Activated T-cell treated with anti-CD3 and anti-CD28 coated beads for 1 hour (primary cell): Measurements from ENCODE around the gene GLS.
"Not testable (repeated sequence)": the region's sequence is repeated elsewhere in the genome, so short reads cannot be mapped to it uniquely, and the experiment has no call there.

ENCODE experiments used
- DNase-seq: peaks from one replicate; pipeline ENCODE4 v3.0.0-alpha.2; 2020; ENCODE audit warnings: low read depth

GLS gene

DNA sequence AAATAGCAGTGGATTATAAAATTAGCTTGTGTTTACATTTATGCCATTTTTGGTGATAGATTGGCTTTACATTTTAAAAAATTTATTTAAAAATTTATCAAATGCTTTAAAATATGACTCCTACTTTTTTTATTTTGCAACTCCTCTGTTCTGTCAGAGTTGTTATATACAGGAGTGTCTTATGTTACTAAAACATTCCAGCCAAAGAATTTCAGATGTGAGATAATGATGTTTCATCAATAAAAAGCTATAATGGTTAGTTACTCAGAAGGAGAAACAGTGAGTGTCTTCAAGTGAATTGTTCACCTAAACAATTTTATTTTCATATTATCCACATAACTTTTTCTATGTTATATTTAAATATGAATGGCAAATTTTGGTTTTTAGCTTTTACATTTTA, 52.7 kb downstream of the GLS start:
- no peak for DNase-seq

DNA sequence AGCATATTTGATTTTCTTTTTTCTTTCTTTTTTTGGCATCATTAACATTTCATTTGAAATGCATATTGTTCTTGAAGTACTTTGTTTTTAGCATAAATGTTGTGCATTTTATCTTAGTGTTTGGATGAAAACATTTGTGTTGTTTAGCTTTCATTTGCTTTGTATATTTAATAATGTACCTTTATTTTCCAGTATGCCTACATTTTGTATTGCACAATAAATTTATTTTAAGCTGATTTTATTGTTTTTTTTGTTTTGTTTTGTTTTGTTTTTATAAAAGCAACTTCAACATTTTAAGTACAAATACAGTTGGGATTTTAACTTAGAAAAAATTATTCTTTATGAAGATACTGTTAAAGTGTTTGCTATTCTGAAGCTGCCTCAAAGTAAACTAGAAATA, 54.4 kb downstream of the GLS start:
- DNase-seq: no peak

DNA sequence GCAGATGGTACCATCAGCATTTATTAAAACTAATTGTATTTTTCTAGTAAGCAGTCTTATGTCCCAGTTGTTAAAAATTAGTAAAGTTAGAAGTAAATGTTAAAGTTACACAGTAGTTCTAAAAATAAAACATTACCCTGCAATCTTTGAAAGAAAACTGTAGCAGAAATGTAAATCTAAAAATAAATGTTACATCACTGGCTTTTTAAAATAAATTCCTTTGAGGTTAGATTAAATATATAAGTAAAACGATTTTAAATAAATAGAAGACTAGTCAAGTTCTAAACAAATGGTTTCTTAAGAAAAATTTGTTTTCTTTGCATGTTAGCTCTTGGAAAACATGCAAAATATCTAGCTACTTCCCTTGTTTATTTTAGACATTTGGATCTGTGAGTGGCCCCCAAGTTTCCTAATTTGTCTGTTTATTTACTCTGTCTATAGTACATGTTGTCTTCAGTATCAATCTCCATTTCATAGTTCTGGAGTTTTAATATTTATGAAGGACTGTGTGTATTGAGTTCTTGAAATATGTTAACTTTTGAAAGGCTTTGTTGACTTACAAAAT, 58.2 kb downstream of the GLS start:
- no peak for DNase-seq

DNA sequence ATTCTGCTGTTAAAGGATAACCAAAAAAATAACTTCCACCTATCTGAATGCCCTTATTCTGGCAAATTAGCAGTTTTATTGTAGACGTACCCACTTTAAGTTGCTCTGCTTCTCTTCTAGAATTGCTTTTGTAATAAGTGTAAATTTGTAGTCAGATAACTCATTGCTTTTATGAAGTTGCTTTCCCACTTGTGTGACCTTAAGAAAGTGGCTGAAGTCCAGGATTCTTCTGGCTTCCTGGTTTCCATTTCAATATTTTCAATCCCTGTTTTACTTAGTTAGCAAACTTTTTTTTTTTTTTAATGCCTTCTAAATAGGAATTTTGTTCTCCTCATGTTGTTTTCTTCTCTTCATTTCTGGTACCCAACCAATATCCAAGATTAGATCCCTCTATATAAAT, 59.8 kb downstream of the GLS start:
- DNase-seq: no peak

DNA sequence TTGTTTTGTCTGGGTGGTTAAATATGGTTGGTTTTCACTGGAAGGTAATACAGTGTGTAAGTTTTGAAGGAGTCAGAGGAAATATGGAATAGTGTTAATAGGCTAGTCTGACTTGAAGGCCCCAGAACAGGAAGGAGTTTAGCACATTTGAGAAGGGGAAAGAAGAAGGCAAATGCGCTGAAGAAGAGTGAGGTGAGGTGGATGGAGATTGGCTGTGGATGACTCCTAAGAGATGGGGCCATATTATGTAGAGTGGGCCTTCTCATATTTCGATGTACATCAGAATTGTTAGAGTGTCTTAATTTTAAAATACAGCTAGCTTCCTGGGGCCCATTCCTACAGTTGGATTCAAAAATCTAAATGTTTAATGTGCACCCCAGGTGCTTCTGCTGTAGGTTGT, 61.0 kb downstream of the GLS start:
- no peak for DNase-seq

DNA sequence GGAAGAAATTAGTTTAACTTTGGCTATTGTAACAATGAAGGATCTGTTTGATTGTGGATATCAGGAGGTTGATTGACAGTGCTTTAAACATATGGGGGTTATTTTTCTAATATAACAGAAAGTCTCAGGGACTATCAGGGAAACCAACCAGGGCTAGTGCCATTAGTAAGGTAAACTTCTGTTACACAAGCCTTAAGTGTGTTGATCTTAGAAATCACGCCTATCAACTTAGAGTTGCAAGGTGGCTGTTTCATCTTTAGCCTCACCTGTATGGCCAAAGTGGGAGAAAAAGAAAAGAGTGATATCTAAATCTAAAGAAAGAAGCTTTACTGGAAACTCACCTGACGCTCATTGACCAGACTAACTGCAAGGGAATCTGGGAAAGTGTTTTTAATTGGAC, 62.1 kb downstream of the GLS start:
- no peak for DNase-seq

DNA sequence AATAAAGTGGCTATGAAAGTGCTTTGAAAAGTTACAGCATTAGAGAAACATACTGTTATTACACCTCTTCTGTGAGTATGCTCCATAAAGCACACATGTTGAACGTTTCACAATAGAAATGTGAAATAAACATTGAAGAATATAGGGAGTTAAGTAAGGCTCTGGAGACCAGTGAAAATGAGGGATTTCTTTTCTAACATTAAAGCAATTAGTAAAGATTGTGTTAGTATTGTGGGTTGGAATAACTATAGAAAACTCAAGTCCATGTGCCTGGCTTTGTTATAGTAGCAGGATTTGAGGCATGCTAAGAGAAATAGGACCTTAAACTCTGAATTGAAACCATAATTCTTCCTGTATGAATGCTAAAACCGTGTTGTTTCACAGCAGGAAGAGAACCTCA, 63.1 kb downstream of the GLS start:
- DNase-seq: no peak

DNA sequence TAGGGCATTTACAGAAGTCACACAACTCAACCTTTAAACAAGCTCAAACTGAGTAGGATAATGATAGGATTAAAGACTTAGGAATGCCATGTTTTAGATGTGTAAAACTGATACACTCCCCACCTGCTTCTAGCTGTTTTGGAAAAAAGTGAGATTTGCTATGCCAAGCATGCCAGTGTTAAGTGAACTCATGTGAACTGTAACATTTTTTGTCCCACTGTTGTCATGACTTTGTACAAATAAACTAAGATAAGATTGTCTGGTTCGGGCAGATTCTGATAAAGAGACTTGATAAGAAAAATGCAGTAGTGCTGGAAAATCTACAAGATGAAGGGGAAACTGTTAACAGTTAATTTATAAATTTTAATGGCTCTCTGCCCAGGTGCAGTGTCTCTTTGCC, 66.5 kb downstream of the GLS start:
- DNase-seq: no peak

DNA sequence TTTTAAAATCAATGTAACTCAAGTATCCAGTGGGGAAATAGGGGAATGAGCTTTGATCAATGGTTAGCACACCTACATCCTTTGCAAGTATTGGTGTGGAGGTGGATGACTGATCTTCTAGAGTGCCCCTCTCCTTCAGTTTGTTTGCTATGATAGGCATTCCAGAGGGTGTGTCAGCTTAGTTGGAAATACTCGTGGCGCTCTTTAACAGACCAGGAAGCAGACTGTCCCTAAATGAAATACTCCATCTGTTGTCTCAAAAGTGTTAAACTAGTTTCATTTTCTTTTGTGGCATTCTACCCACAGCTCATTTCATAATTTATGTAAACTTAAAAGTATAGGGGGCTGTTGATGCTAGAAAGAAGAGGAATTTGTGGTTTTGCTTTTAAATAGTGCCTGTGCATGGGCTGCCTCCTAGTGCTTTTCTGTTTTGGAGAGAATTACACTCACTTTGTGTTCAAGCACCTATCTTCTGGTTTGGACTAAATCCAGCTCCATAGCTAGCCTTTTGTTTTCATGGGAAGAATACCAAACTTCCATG, 67.2 kb downstream of the GLS start:
- DNase-seq: no peak

DNA sequence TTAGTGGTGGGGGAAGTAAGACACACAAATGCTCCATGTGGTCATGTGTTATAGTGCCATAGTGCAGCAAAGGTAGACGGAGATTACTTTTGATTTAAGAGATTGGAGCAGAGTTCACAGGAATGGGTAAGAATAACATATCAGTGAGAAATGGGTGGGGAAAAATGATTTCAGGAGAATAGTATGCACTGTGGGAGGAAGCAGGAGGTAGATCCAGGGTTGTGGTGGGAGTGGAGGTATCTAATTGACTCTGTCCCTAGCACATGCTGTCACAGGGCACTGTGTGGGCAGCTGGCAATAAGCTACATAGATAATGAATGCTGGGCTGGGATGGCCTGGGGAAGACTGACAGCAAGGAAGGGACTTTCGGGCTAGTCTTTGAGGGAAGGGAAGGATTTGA, 68.0 kb downstream of the GLS start:
- no peak for DNase-seq

DNA sequence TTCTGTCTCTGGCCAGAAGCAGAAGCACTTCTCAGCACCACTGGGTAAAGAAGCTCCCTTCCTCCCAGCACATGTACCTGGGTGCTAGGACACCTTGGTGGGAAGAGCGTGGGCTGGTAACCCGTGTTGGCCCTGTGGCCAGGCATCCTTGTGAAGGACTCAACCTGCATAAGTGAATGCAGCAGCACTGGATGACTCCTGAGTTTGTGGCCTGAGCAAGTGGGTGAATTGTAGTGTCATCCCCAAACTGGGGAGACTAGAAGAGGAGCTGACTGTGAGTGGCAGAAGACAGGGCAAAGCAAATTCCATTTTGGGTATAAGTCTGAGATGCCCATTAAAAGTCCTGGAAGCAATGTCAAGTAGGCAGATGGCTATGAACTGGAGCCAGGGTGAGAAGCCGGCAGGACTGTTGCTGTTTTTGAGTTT, 70.0 kb downstream of the GLS start:
- DNase-seq: no peak

DNA sequence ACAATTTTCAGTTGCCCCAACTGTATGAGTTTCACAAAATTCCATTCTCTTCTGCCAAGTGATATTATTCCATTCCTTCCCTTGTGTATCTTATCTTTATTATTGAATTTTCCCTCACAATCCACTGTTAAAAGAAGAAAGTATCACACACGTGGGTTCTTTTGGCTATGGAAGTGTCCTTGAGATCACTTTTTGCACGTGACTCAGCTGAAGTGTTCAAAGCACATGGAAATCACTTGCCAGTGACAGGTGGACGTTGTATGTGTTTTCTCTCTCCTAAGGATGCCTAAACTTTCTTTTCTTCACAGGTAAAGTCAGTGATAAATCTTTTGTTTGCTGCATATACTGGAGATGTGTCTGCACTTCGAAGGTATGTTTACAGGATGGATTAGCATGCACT, 72.6 kb downstream of the GLS start:
- no peak for DNase-seq

DNA sequence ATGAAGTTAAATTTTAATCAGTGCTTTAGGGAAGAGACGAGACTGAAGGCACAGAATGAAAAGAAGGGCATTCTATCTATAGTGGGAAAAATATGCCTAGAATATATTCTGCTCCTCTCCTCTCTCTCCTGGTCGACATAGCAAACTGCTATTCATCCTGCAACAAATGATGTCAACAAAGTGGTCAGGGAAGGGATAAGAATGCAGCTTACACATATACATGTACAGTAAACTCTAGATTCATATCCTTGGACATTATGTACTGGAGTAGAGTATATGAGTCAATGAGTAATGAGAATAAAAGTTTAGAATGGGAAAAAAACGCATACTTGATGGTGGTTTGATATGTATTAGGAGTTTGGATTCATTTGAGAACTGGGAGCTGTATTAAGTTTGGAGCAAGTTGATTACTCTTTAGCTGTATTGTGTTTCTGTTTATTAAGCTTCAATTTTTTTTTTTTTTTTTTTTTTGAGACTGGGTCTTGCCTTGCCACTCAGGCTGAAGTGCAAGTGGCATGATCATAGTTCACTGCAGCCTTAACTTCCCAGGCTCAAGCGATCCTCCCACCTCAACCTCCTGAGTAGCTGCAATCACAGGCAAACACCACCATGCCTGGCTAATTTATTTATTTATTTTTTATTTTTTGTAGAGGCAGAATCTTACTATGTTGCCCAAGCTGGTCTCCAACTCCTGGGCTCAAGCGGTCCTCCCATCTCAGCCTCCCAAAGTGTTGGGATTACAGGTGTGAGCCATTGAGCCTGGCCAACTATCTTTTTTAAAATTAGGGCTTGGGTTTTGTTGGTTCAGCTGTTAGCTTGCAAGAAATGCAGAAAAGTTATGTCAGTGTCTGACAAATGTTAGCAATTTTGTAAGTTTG, 79.5 kb downstream of the GLS start:
- no peak for DNase-seq

DNA sequence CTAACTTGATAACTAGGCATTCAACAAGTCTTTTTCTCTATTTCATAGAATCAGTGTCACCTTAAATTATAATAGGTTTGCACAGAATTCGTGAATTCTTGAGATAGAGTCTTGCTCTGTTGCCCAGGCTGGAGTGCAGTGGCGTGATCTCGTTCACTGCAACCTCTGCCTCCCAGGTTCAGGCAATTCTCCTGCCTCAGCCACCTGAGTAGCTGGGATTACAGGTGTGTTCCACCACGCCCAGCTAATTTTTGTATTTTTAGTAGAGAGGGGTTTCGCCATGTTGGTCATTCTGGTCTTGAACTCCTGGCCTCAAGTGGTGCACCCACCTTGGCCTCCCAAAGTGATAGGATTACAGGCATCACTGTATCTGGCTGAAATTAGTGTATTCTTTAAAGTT, 80.5 kb downstream of the GLS start:
- not testable (repeated sequence) for DNase-seq

DNA sequence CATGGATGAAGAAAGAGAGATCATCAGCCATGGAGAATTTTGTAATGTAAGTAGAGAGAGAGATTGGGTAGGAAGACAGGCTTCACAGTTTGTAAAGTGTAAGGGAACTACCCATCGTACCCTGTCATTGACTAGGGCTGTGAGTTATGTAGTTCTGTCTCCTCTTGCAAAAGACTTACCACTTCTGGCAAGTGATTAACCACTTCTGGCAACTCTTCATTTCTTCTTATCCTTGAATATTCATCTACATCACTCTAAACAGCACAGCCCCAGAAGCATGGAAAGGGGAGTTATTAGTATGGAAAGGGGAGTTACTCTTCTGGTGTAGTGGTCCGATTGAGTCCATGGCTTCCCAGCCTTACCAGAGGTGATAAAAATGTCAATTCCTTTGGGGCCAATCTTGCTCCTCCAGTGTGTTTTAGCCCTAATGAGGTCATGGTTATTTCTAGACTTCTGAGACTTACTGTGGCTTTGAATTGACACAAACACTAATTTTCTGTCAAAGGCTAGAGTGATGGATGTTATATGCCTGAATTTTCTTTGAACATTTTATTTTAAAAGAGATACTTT, 81.4 kb downstream of the GLS start:
- DNase-seq: no peak

DNA sequence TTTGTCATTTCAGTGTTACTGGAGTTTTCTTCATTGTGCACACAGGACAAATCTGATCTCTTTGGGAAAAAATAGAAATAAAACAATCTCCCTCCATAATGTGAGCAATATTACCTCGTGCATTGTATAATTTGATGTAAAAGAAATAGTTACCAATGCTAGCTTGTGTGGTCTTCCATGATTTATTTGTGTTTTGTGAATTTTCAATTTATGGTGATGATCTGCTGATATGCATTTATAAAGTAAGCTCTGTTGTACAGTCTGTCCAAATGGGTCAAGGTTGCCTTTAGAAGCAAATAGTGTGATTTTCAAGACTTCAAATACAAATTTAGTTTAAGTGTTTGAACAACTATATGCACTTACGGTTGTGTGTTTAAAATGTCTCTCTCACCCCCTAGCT, 82.5 kb downstream of the GLS start:
- no peak for DNase-seq

DNA sequence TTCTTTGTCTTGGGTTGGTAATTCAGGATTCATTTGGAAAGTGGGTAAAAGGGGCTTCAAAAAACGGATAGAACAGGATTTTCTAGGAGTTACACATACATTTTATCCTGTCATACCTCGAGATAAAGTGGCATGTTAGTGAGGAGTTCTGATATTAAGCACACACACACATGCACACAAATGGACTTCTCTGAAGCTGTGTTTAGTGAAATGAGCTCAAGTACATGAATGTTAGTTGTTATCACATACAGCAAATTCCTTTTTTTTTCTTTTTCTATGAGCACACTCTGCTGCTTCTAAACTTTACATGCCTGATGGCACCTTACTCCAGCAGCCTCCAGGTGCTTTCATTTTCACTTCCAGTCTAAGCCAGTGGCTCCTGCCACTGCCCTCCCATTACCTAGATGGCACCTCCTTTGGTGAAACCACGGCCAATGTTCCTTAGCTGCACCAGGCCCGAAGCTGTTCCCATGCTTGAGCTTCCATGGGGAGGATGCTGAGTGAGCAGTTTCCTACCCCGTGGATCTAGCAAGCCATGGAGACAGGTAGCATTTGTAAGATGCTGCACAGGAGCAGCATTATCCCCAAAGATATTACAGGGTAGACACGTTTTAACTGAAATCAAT, 83.7 kb downstream of the GLS start:
- no peak for DNase-seq

DNA sequence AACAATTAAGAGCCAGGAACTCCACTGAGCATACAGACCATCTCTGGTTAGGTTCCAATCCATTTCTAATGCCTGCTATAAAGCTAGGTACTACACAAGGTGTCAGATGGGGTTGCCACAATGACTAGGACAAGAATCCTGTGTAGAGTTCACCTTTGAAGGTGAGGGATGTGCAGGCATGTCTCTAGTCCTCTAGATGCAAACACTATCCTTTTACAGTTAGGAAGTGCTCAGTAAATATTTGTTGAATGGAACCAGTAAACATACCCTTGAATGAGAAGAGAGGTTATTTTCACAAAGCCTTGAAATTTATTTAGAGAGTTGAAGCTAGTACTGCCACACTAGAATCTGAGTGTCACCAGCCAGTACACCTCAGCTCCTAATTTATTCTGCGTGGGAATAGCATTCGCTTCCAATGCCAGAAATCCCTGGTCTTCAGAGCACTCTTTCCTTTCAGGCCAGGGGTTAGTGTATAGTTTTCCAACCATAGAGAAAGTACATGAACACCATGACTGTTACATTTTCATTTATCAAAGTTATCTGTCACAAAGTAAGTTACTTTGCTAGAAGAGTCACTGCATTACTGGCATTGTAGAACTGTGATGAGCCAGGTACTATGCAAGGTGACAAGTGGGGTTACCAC, 85.1 kb downstream of the GLS start:
- DNase-seq: no peak

DNA sequence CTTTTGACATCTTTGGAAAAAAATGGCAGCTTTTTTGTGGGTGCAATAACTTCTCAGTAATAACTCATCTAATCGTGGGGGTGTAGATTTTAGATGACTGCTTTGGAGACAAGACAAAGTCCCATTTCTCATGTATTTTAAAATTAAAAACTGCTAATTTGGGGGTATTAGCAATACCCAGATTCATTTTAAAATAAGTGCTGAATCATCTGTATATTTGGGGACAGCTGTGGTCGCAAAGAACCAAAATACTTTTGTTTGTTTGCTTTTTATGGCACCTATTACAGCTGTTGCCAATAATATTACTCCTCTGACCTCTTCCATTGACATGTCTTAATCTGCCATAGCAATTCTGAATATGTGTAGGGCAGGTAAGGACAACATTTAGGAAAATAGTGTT, 87.9 kb downstream of the GLS start:
- no peak for DNase-seq

DNA sequence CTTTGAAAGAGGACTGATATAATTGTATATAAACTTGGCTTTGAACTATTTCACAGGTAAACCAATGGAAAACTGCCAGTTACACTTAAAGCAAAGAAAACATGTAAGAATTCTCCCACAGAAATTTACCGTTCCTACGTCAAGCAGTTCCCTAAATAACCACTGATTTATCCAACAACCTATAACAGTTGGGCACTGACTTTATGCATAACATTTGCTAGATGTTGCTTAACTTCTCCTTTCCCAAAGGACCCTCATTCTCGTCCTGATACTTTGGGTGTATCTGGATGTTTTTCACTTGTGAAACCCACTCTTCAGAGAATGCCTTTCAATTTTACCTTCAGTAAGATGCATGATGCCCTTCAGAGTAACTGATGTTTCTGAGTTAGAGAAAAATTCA, 89.5 kb downstream of the GLS start:
- DNase-seq: no peak

DNA sequence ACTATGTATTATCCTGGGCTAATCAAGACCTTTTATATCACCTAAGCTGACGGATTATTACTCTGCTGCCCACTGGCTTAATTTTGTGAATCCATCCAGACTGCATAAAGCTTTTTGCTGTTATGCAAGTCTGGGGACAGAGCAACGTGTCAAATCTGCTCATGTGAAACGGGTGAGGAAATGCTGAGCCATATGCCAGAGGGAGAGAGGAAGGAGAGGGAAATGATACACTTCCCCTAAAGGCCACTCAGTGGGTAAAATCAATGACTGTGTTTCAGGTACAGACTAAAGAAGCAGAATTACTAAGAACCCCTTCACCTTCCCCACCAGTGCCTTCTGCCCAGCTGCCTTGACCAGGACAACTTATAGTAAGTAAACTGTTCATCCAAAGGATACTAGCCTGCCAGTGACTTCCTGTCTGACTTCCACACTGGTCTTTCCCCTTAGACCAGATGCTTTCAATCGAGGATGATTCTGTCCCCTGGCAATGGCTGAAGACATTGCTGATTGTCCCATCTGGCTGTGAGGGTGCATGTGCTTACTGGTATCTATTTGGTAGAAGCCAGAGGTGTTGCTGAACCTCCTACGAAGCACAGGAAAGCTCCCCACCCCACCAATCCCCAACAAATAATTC, 90.4 kb downstream of the GLS start:
- DNase-seq: no peak

DNA sequence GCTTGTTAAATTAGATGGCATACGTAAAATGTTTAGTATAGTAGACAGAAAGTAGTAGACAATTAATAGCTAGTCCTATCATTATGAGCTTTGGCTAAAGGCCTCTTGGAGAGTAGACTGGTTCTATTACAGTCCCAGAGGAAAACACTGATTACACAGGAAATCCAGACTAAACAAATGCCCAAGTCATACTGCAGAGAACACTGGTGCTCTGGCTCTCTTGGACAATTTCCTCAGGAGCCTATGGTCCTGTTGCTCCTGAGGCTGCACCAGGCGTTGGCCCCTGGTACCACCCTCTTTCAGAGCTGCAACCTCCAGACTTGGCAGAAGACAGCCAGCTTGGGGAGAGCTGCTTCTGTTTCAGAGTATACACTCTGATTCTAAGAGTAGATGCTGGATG, 91.6 kb downstream of the GLS start:
- no peak for DNase-seq
